ENCODE data around the gene TFPI. TPM values are rescaled to one million over a fixed set of nuclear protein-coding genes. Genes with fewer than 3 reads are reported as not detected.

Gene TFPI
- total and polyA plus RNA-seq, 10 of the 15 experiments (the other 5 are each of a cell fraction or from before 2014, with no cell fraction given), result 0.07 to 0.59 (median 0.34) TPM

- H3K36me3 ChIP-seq (ENCODE audit: control insufficient read depth in 2 of 2, insufficient read depth in 2 of 2, low read length in 1 of 2), result no peaks in the 10 kb centered on the region
- ChIA-PET RAD21 (ENCODE audit: unreplicated experiment) (interaction anchor here (1.1 kb wide), 1 partner anchor 9 kb away, joined by 3 read pairs; no protein-coding TSS in a partner anchor), CTCF (interaction anchor here (0.9 to 1.3 kb wide), 3 partner anchors 15 to 103 kb away, joined by 3 read pairs; partner anchors contain the start of gene CALCRL), SMC1A (ENCODE audit: uncharacterized antibody, unreplicated experiment) (interaction anchor here (1.0 kb wide), 1 partner anchor 91 kb away, joined by 3 read pairs; no protein-coding TSS in a partner anchor), POLR2A (no interaction called here)
- in situ Hi-C loops (cut with MboI) (no loop called here), intact Hi-C loops (cut with micrococcal nuclease; ENCODE audit: unreplicated experiment) (no loop called here)
- H3K4me3 ChIP-seq, result no peak overlapping the region
- H3K27ac ChIP-seq (ENCODE audit: control insufficient read depth, insufficient read depth), result no peak overlapping the region
- H3K4me1 ChIP-seq (ENCODE audit: control insufficient read depth, insufficient read depth, low read length), result no peaks in the 10 kb centered on the region
- no peak for FAIRE-seq
- ATAC-seq, result no peak
- WGBS (ENCODE audit: insufficient coverage, insufficient replicate concordance, low lambda C conversion rate, missing lambda C conversion rate), result 12% methylated on average over 5 of the region's 5 CpGs
- TF ChIP-seq DPF2 (IDR thresholded peaks at IDR 0.05) (no peak), MAX (IDR thresholded peaks at IDR 0.05; ENCODE audit: low read depth, low read length) (no peak), KDM1A (IDR thresholded peaks at IDR 0.05; ENCODE audit: borderline replicate concordance) (no peak), BCL11A (IDR thresholded peaks at IDR 0.05; ENCODE audit: low read depth, low read length) (no peak), CHD1 (IDR thresholded peaks at IDR 0.05; ENCODE audit: low read depth, low read length) (no peak)
- DNase-seq (ENCODE audit: low read depth, low spot score), result no peak
- H3K9me3 ChIP-seq (replicated peaks; ENCODE audit: control insufficient read depth, insufficient read depth, low read length), result no peaks in the 10 kb centered on the region
- H4K20me1 ChIP-seq (ENCODE audit: control insufficient read depth, insufficient read depth), result no peaks in the 10 kb centered on the region
- no peaks in the 10 kb centered on the region for H3K79me2 ChIP-seq (ENCODE audit: control insufficient read depth, insufficient read depth, low read length)
- BruUV-seq (replicated peaks), result no TSS peak
- no peaks in the 10 kb centered on the region for H3K27me3 ChIP-seq (replicated peaks in 1 of 2; ENCODE audit: control insufficient read depth in 2 of 2, insufficient read depth in 2 of 2, low read length in 1 of 2)
- H2AFZ ChIP-seq (ENCODE audit: control insufficient read depth, low read depth, low read length), result no peak overlapping the region
- no peak overlapping the region for H3K9ac ChIP-seq (ENCODE audit: control insufficient read depth, insufficient read depth, low read length)
- no peak overlapping the region for H3K4me2 ChIP-seq (ENCODE audit: control insufficient read depth, insufficient read depth)
Measured at GRCh38 chr2:187415449-187415848, 138.8 kb downstream of the TFPI start.

Small RNA genes lying within 50 kb of the gene (small RNA-seq; reads per million reads assigned to genes)
- not detected for gene GAPDHP59

Other genes starting within 250 kb of the TFPI start
- 8.5 and 11.1 TPM in 2 replicates for gene CALCRL, start 106.2 kb downstream of the TFPI start, total RNA-seq (2014; rRNA removed)
- 6.9 and 11.1 TPM in 2 replicates for gene CALCRL, start 106.2 kb downstream of the TFPI start, total RNA-seq (2014; rRNA removed; fragmentation: Illumina TruSeq; extraction: Trizol)
- 4.5 and 5.6 TPM in 2 replicates for gene CALCRL, start 106.2 kb downstream of the TFPI start, total RNA-seq (2021)
- gene CALCRL, start 106.2 kb downstream of the TFPI start, polyA plus RNA-seq (2011; rRNA removed), result 4.5 and 8.0 TPM in 2 replicates
- gene CALCRL, start 106.2 kb downstream of the TFPI start, polyA plus RNA-seq (2014; fragmentation: Illumina TruSeq; extraction: Trizol), result 5.5 and 7.2 TPM in 2 replicates
- gene CALCRL, start 106.2 kb downstream of the TFPI start, polyA plus RNA-seq (2014; fragmentation: Nextera tagmentation; extraction: Ambion mirVana), result 1 to 10 TPM; 6.1 to 7.4 TPM
- gene CALCRL, start 106.2 kb downstream of the TFPI start, polyA plus RNA-seq (2014; rRNA removed), result 3.3 and 3.8 TPM in 2 replicates
- gene CALCRL, start 106.2 kb downstream of the TFPI start, polyA plus RNA-seq (2016; fragmentation: Nextera tagmentation; extraction: Ambion mirVana), result 1 to 10 TPM; 2.3 to 3.3 TPM

Data from GM12878 (cell line).